Loucy (cell line): ENCODE measurements around the gene LRCH1.

Experiments used
- CTCF ChIP-seq: fragments of 200-600 bp; sonication (generic); conservative IDR thresholded peaks from 2 replicates; pipeline ENCODE4 v1.5.1; 2014; ENCODE audit warnings: mild to moderate bottlenecking, antibody characterized with exemption, low read length
- EZH2phosphoT487 ChIP-seq: fragments of 200-600 bp; IDR thresholded peaks from 2 replicates; pipeline ENCODE4 v1.6.1; 2018; ENCODE audit warnings: antibody characterized with exemption, mild to moderate bottlenecking, moderate library complexity, borderline replicate concordance

DNA sequence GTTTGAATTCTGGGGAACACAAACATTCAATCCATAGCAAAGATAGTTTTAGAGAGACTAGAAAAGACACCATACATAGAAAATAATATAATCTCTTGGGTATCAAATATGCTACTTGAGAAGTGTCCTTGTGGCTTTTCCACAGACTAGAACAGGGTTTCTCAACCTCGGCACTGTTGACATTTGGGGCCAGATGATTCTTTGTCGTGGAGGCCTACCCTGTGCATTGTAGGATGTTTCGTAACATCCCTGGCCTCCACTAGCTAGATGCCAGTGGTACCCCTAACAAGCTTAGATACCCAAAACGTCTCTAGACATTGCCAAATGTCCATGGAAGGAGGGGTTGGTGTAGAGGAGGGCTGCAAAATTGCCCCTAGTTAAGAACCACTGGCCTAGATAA lies 246.2 kb downstream of the LRCH1 start:
- TF ChIP-seq CTCF (no peak), EZH2phosphoT487 (no peak)
